Raji (cell line): Measurements from ENCODE around the gene CDCP1.

Experiments
- POLR2A ChIP-seq: IDR thresholded peaks from 2 replicates; pipeline ENCODE4 v1.6.1; 2011; ENCODE audit warnings: low read depth, low read length, control low read depth; ENCODE audit not compliant: insufficient read depth

The CDCP1 gene

GRCh38 chr3:45178183-45179023 lies 32.2 kb upstream of the CDCP1 start:
- TF ChIP-seq POLR2A = no peak

GRCh38 chr3:45176912-45177311 lies 30.7 kb upstream of the CDCP1 start:
- TF ChIP-seq POLR2A = no peak

GRCh38 chr3:45174234-45174633 lies 28.1 kb upstream of the CDCP1 start:
- TF ChIP-seq POLR2A = no peak

- no peak for TF ChIP-seq POLR2A
Observed at GRCh38 chr3:45173776-45174175, 27.6 kb upstream of the CDCP1 start.

GRCh38 chr3:45171283-45171682 lies 25.1 kb upstream of the CDCP1 start:
- no peak for TF ChIP-seq POLR2A

GRCh38 chr3:45170096-45170495 lies 23.9 kb upstream of the CDCP1 start:
- TF ChIP-seq POLR2A = no peak

- TF ChIP-seq POLR2A = no peak
Observed at GRCh38 chr3:45169125-45169904, 23.1 kb upstream of the CDCP1 start.

GRCh38 chr3:45168451-45168850 lies 22.3 kb upstream of the CDCP1 start:
- TF ChIP-seq POLR2A = no peak

- no peak for TF ChIP-seq POLR2A
Observed at GRCh38 chr3:45167011-45167911, 21.1 kb upstream of the CDCP1 start.

GRCh38 chr3:45166321-45166879 lies 20.2 kb upstream of the CDCP1 start:
- no peak for TF ChIP-seq POLR2A

GRCh38 chr3:45165497-45166283 lies 19.5 kb upstream of the CDCP1 start:
- no peak for TF ChIP-seq POLR2A

- no peak for TF ChIP-seq POLR2A
Observed at GRCh38 chr3:45164056-45164455, 17.9 kb upstream of the CDCP1 start.

- no peak for TF ChIP-seq POLR2A
Observed at GRCh38 chr3:45163481-45163880, 17.3 kb upstream of the CDCP1 start.

- no peak for TF ChIP-seq POLR2A
Observed at GRCh38 chr3:45154641-45155147, 8.5 kb upstream of the CDCP1 start.
